Dermis blood vessel endothelial cell (primary cell): ENCODE results near the gene IWS1. TPM values are rescaled to one million over a fixed set of nuclear protein-coding genes. Genes with fewer than 3 reads are reported as not detected.

Source experiments
- DNase-seq: peaks from one replicate; pipeline ENCODE4 v3.0.0; 2010
- total RNA-seq: library from RNA; depleted of rRNA; stranded (reverse); fragments of >200 nt; gene quantifications from 2 replicates; pipeline ENCODE4 v1.2.3, GENCODE V29; 2014

Gene IWS1
- total RNA-seq, 1 donor from 2014 or later: 53.1 TPM

GRCh38 chr2:127486247-127487058 lies 39.8 kb downstream of the IWS1 start:
- DNase-seq: no peak

DNA sequence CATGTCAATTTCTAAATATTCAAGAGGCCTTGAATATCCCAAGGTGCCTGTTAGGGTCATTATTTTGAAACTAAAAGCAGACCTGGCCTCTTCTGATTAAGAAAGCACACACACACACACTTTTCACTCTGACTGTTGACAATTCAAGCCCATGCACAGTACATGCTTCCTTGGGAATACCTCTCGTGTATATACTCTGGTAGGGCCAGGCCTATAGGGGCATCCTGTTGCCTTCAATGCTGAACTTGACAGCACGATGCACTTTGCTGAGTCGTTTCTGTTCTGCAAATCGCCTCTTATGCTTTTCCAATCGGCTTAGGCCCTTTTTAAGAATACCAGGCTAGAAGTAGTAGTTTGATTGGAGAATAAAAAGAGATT lies 40.6 kb downstream of the IWS1 start:
- no peak for DNase-seq

DNA sequence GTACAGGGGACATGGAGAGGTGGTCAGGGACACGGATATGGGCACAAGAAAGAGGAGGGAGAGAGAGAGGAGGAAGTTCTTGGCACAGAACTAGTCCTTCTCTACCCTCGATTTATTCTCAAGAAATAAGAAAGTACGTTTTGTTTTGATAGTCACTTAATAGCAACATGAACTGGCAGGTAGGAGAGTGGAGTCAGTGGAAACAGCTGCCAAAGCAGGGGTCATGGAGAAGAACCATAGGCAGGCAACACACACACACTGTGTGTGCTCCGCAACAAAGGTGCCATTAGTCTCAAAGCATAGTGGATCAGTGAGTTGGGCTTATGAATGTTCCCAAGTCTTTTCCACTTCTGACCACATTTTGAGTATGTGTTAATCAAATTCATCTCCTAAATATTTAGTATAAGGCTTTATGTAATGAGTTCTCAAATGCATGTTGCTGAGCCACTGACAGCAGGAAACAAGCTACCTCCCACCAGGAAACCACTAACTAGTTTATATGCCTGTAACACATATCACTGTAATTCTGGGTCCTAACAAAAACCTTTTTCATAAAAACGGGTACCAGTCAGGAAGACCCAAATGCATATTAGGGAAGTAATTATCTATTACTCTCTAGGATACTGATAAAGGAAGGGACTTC lies 41.1 kb downstream of the IWS1 start:
- DNase-seq: no peak

GRCh38 chr2:127482031-127482430 lies 44.3 kb downstream of the IWS1 start:
- DNase-seq: no peak

- DNase-seq: peak; percentile 7
Measured at GRCh38 chr2:127479866-127480743, 46.2 kb downstream of the IWS1 start.

GRCh38 chr2:127479219-127479825 lies 47.0 kb downstream of the IWS1 start:
- DNase-seq: peak; percentile 81

- no peak for DNase-seq
Measured at GRCh38 chr2:127475788-127476187, 50.5 kb downstream of the IWS1 start.

DNA sequence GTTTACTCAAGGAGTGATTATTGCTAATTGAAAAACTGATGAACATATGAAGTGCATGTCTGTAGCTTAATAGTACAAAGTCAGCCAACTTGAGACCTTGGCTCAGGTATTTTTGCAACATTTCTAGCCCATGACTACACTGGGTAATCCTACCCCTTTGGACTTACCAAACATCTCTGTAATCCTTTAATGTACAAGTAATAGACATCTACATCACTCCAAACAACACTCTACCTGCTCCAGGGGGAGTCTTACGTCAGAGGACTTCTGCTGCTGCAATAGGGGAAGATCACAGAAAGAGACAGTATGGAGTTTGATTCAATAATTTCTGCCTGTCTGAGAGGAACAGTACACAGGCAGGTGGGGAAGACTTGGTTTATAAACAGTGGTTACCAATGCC lies 54.0 kb downstream of the IWS1 start:
- DNase-seq: no peak

DNA sequence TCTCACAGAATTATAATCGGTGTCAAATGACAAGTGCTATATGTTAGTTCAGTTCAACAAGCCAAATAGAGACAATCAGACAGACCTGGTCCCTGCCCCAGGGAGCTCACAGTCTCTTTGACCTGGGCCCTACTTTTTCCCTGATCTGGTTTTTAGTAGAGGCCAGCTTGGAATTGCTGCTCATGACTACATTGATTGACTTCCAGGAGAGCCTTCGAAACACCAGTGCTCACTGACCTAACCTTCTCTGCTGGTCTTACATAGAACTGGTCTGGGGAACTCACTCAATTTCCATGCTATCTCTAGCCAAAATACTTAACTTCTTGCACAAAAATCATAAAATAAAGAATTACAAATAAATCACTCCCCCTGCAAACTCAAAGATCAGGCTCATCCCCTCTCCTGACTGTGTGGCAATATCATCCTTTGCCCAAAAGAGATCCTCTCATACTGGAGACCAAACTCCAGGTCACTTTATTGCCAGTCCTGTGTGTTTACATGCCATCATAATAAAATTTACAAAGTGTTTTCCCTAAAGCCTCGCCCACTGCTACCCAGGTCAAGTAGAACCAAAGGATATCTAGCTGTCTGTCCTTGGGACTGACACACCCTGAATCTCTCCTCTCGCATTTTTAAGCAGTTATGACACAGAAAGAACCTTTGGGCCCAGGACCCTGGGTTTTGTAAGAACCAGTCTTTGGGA lies 54.9 kb downstream of the IWS1 start:
- no peak for DNase-seq

DNA sequence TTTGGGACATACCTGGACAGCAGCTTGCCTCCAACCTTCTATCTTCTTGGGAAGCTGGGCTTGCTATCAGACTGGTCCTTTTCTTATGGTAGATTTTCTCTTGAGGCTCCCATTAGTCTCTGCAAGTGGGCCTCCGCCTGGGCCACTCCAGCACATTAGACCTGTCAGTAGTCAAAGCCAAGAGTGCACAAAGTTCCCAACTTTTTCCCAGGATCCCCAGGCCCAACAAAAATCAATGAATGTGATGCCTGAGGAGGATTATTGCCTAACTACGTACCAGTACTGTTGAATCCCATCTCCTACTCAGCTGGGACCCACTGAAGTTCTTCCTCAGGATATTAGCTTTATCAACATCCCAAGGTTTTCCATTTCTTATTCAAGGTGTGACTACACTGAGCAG lies 56.3 kb downstream of the IWS1 start:
- no peak for DNase-seq

DNA sequence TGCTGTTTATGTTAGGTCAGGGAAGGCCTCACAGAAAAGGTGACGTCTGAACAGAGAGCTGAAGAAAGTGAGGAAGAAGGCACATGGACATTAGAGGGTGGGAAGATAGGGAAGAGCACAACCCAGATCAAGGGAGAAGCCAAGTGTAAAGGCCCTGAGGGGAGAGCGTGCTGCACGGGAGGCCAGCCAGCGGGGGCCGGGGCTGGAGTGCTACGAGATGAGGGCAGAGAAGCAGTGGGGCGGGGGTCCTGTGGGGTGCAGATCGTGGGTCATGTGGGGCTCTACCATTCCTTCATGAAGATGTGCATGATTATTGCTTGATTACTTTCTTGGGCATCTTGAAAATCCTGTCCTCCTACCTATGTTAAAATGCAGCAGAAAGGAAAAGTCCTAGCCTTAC lies 57.2 kb downstream of the IWS1 start:
- DNase-seq: no peak

- no peak for DNase-seq
Measured at GRCh38 chr2:127465258-127465657, 61.0 kb downstream of the IWS1 start.

- DNase-seq: no peak
Measured at GRCh38 chr2:127464470-127465257, 61.6 kb downstream of the IWS1 start.

- no peak for DNase-seq
Measured at GRCh38 chr2:127463155-127463991, 62.9 kb downstream of the IWS1 start.

GRCh38 chr2:127462461-127462860 lies 63.8 kb downstream of the IWS1 start:
- DNase-seq: no peak

GRCh38 chr2:127456960-127457359 lies 69.3 kb downstream of the IWS1 start:
- no peak for DNase-seq

DNA sequence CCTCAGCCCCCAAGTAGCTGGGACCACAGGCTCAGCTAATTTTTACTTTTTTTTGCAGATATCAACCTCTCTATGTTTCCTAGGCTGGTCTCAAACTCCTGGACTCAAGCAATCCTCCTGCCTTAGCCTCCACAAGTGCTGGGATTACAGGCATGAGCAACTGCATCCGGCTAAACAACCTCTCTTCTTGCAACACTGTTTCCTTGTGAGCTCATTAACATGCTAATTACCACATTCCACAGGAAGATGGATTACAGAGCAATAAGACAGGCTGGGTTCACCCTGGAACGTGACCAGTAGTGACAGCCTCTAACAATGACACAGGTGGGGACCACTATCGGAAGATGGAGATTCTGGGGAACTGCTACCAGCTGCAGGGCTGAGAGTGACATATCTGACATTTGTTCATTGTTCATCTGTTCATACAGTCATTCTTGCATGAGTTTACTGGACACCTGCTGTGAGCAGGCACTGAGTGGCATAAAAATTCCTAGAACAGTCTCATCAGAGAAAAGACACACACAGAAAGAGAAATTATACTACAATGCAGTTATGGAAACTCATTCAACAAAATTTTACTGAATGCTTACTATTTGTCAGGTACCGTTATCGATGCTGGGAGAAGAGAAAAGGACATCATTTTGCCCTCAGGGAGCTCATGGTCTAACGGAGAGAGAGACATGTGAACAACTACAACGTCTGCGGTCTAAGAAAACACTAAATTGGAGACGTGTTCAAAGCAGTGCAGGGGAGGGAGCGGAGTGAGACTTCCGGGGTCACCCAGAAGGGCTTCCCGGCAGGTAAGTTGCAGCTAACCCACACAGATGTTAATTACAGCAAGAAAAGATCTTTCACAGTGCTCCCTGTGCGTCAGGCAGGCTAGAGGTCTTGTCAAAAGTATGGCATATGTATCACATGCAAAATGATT lies 70.5 kb downstream of the IWS1 start:
- no peak for DNase-seq

- no peak for DNase-seq
Measured at GRCh38 chr2:127454595-127455565, 71.4 kb downstream of the IWS1 start.
